ENCODE results near the gene RNF225. TPM values are rescaled to one million over a fixed set of nuclear protein-coding genes. Genes with fewer than 3 reads are reported as not detected.

The RNF225 gene
- total RNA-seq (2016; rRNA removed; fragmentation: Illumina TruSeq; extraction: Trizol) (not detected in 2 replicates), polyA plus RNA-seq (2011; rRNA removed) (not detected in 2 replicates), polyA minus RNA-seq (2011; rRNA and poly(A)+ RNA removed; ENCODE audit: low replicate concordance) (0.80 TPM in 1 of 2 replicates, not detected in the other), Bru-seq, nascent RNA (percentile 44 among the genes with signal in this experiment), BruChase-seq, experiment 1, labeled RNA remaining after a 6-hour chase (percentile 49 among the genes with signal in this experiment), BruChase-seq, experiment 2, labeled RNA remaining after a 2-hour chase (percentile 26 among the genes with signal in this experiment)
- not detected in 2 replicates for total RNA-seq (2016; cell fraction: cytosol; rRNA removed; fragmentation: Illumina TruSeq; extraction: Trizol; ENCODE audit: low read depth)
- total RNA-seq (2016; cell fraction: insoluble cytoplasmic fraction; rRNA removed; fragmentation: Illumina TruSeq; extraction: Trizol): not detected in 2 replicates
- not detected in 2 replicates for total RNA-seq (2016; cell fraction: membrane; rRNA removed; fragmentation: Illumina TruSeq; extraction: Trizol)
- total RNA-seq (2016; cell fraction: nucleus; rRNA removed; fragmentation: Illumina TruSeq; extraction: Trizol): not detected in 2 replicates
- not detected in 2 replicates for polyA plus RNA-seq (2011; cell fraction: cytosol; rRNA removed)
- polyA plus RNA-seq (2011; cell fraction: nucleus; rRNA removed): 0.57 and 1.5 TPM in 2 replicates
- polyA plus RNA-seq (2012): not detected in 2 replicates
- polyA plus RNA-seq (2016; cell fraction: cytosol; fragmentation: Illumina TruSeq; extraction: Trizol; ENCODE audit: low read depth): not detected in 2 replicates
- polyA plus RNA-seq (2016; cell fraction: insoluble cytoplasmic fraction; fragmentation: Illumina TruSeq; extraction: Trizol; ENCODE audit: low read depth): not detected in 2 replicates
- polyA plus RNA-seq (2016; cell fraction: membrane; fragmentation: Illumina TruSeq; extraction: Trizol; ENCODE audit: low read depth): not detected in 2 replicates
- not detected in 2 replicates for polyA plus RNA-seq (2016; cell fraction: nucleus; fragmentation: Illumina TruSeq; extraction: Trizol; ENCODE audit: insufficient read depth, low read depth)
- polyA minus RNA-seq (2011; cell fraction: cytosol; rRNA and poly(A)+ RNA removed): not detected in 2 replicates
- 1.5 and 2.4 TPM in 2 replicates for polyA minus RNA-seq (2011; cell fraction: nucleus; rRNA and poly(A)+ RNA removed)
- long read RNA-seq, experiment 1: 0 reads
- long read RNA-seq, experiment 2: 0 reads

- intact Hi-C loops (cut with micrococcal nuclease; ENCODE audit: unreplicated experiment) (no loop called here), in situ Hi-C loops (cut with HindIII; ENCODE audit: extremely low pct_ligation_motif_present, low pct_unique_long_range_greater_than_20kb) (no loop called here)
- H3K79me2 ChIP-seq (ENCODE audit: insufficient read depth, low read length): peaks cover 10% of the 10 kb centered on the region
- BruUV-seq (replicated peaks): no TSS peak
- no peaks in the 10 kb centered on the region for H3K27me3 ChIP-seq (ENCODE audit: control insufficient read depth in 1 of 2, insufficient read depth in 2 of 2, low read length in 2 of 2)
- H4K20me1 ChIP-seq (ENCODE audit: insufficient read depth, low read length): peaks cover 28% of the 10 kb centered on the region
- H3K4me1 ChIP-seq (ENCODE audit: insufficient read depth, low read length): peaks cover 21% of the 10 kb centered on the region
- H3K4me2 ChIP-seq (ENCODE audit: low read depth, low read length): no peak within 1 kb of the TSS
- 93% methylated on average over 14 of the region's 21 CpGs for WGBS (ENCODE audit: low lambda C conversion rate)
- no peak within 1 kb of the TSS for H3K27ac ChIP-seq (ENCODE audit: extremely low read length, insufficient read depth, low read length)
- H3K4me3 ChIP-seq (replicated peaks in 1 of 3; ENCODE audit: insufficient read depth in 1 of 3, low read depth in 2 of 3, low read length in 3 of 3): no peak within 1 kb of the TSS
- H2AFZ ChIP-seq (ENCODE audit: low read length): no peak within 1 kb of the TSS
- H3K36me3 ChIP-seq (replicated peaks in 1 of 2; ENCODE audit: control insufficient read depth in 1 of 2, insufficient read depth in 2 of 2, low read length in 2 of 2): peaks cover 12 to 47% of the 10 kb centered on the region in 2 experiments
- no peak within 1 kb of the TSS for H3K9ac ChIP-seq (ENCODE audit: insufficient read depth, low read depth, low read length)
- POLR2A ChIA-PET: no interaction called here
- DNase-seq (ENCODE audit: low spot score) (no peak), FAIRE-seq (no peak), ATAC-seq (peak; percentile 22)
- CTCF ChIA-PET (ENCODE audit: low intra/inter-chr PET ratio, low total read pairs): no interaction called here
- no peaks in the 10 kb centered on the region for H3K9me3 ChIP-seq (ENCODE audit: low read length)
- TF ChIP-seq YEATS2 (CRISPR knock-in tag; IDR thresholded peaks at IDR 0.05; ENCODE audit: borderline replicate concordance) (no peak), ZNF691 (CRISPR knock-in tag; IDR thresholded peaks at IDR 0.05; ENCODE audit: borderline replicate concordance, low read depth) (no peak), YEATS4 (CRISPR knock-in tag; IDR thresholded peaks at IDR 0.05; ENCODE audit: borderline replicate concordance) (no peak), PCBP1 (IDR thresholded peaks at IDR 0.05; ENCODE audit: borderline replicate concordance, low read depth, low read length) (no peak), TRIM22 (IDR thresholded peaks at IDR 0.05) (no peak), ZBTB7B (CRISPR knock-in tag; IDR thresholded peaks at IDR 0.05) (no peak), ZBTB39 (CRISPR knock-in tag; IDR thresholded peaks at IDR 0.05) (no peak), GATA4 (IDR thresholded peaks at IDR 0.05; ENCODE audit: borderline replicate concordance, low read depth) (0 out of 2 replicates have a peak, but pooled peaks have one; percentile 6), AKAP8 (CRISPR knock-in tag; IDR thresholded peaks at IDR 0.05) (peak; percentile 78; the same call in 1 of the 2 replicates), PRDM10 (CRISPR knock-in tag; IDR thresholded peaks at IDR 0.05; ENCODE audit: low read depth) (no peak)
These were observed at the start of gene RNF225 for GRCh38 chr19:58395220-58395978. Gene RNF225, plus strand, starts transcription at chr19:58395656. Its CDS starts 434 bp downstream, at chr19:58396090.
